GM06990 (cell line): Measurements from ENCODE around the gene NXPH4.

Source experiments
- DNase-seq: peaks from one replicate; pipeline ENCODE4 v3.0.0-alpha.2; 2011; ENCODE audit not compliant: insufficient read length; ENCODE audit errors: extremely low read depth
- H3K27me3 ChIP-seq: replicated peaks from 2 replicates; pipeline ENCODE4 v1.6.0; 2011; ENCODE audit warnings: low read length; ENCODE audit not compliant: control insufficient read depth, insufficient read depth
- H3K36me3 ChIP-seq: 2 replicates; pipeline ENCODE4 v1.5.1; 2011; ENCODE audit warnings: low read length; ENCODE audit not compliant: control insufficient read depth, insufficient read depth
- H3K4me3 ChIP-seq: replicated peaks from 2 replicates; pipeline ENCODE4 v1.5.1; 2011; ENCODE audit warnings: low read depth, mild to moderate bottlenecking, control low read depth, low read length
- CTCF ChIP-seq: IDR thresholded peaks from 2 replicates; pipeline ENCODE4 v1.5.1; 2011; ENCODE audit warnings: low read length, control low read depth, mild to moderate bottlenecking, inconsistent platforms; ENCODE audit not compliant: insufficient read depth, poor library complexity, severe bottlenecking

The NXPH4 gene

DNA sequence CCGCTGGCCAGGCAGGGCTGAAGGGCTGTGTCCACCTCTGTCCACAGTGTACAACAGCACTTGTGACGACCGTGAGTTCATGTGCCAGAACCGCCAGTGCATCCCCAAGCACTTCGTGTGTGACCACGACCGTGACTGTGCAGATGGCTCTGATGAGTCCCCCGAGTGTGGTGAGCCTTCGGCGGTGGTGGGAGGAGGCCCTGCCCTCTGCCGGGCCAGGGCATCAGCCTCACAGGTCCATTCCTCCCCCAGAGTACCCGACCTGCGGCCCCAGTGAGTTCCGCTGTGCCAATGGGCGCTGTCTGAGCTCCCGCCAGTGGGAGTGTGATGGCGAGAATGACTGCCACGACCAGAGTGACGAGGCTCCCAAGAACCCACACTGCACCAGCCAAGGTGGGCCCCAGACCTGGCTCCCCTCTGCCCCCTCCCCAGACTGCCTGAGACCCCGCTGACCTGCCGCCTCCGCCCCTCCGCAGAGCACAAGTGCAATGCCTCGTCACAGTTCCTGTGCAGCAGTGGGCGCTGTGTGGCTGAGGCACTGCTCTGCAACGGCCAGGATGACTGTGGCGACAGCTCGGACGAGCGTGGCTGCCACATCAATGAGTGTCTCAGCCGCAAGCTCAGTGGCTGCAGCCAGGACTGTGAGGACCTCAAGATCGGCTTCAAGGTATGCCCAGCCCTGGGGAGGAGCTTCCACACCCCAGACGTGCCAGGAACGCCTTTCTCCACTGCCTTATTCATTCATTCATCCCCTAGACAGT is 20.8 kb upstream of the NXPH4 start:
- DNase-seq = no peak
- H3K27me3 ChIP-seq = no peaks in the 10 kb centered on the region; the same call in 1 of the 2 replicates
- no peak for TF ChIP-seq CTCF
- H3K36me3 ChIP-seq = no peaks in the 10 kb centered on the region
- H3K4me3 ChIP-seq = no peak overlapping the region

DNA sequence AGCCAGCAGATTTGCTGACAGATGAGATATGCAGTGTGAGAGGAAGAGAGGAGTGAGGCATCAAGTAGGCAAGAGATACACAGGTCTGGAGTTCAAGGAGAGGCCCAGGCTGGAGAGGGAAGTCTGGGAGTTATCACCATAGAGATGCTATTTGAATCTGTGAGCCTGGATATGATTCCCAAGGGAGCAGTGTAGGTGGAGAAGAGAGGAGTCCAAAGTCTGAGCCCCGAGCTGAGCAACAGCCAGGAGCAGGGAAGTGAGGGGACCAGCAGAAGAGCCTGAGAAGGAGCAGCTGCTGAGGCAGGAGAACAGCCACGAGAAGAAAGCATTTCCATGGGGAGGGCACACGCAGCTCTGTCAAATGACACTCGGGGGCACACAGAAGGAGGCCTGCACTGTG is 20.2 kb upstream of the NXPH4 start:
- DNase-seq = no peak
- Histone ChIP-seq H3K36me3 (no peaks in the 10 kb centered on the region), H3K4me3 (no peak overlapping the region), H3K27me3 (no peaks in the 10 kb centered on the region; the same call in 1 of the 2 replicates)
- no peak for TF ChIP-seq CTCF

DNA sequence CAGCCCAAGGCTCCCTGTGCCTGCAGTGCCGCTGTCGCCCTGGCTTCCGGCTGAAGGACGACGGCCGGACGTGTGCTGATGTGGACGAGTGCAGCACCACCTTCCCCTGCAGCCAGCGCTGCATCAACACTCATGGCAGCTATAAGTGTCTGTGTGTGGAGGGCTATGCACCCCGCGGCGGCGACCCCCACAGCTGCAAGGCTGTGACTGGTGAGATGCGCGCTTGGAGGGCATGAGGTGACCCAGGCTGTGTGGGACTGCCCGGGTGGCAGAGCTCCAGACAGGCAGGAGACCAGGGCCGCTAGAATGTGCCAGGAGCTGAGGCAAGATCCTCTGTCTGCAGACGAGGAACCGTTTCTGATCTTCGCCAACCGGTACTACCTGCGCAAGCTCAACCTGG is 19.6 kb upstream of the NXPH4 start:
- H3K27me3 ChIP-seq = no peaks in the 10 kb centered on the region; the same call in 1 of the 2 replicates
- no peak overlapping the region for H3K4me3 ChIP-seq
- DNase-seq = no peak
- no peaks in the 10 kb centered on the region for H3K36me3 ChIP-seq
- TF ChIP-seq CTCF = no peak

- DNase-seq = no peak
- H3K36me3 ChIP-seq = no peaks in the 10 kb centered on the region
- H3K27me3 ChIP-seq = no peaks in the 10 kb centered on the region; the same call in 1 of the 2 replicates
- no peak overlapping the region for H3K4me3 ChIP-seq
- TF ChIP-seq CTCF = no peak
Measured at GRCh38 chr12:57198329-57198728, 18.3 kb upstream of the NXPH4 start.

GRCh38 chr12:57199191-57199590 is 17.4 kb upstream of the NXPH4 start:
- Histone ChIP-seq H3K4me3 (no peak overlapping the region), H3K36me3 (no peaks in the 10 kb centered on the region), H3K27me3 (no peaks in the 10 kb centered on the region; the same call in 1 of the 2 replicates)
- no peak for DNase-seq
- no peak for TF ChIP-seq CTCF
